Measurements from ENCODE around the gene VASH2. TPM values are rescaled to one million over a fixed set of nuclear protein-coding genes. Genes with fewer than 3 reads are reported as not detected.

Gene VASH2
- total and polyA plus RNA-seq, 2 of the 8 experiments (the other 6 are each of a cell fraction or from before 2014, with no cell fraction given) = 44.0 to 187 TPM

DNA sequence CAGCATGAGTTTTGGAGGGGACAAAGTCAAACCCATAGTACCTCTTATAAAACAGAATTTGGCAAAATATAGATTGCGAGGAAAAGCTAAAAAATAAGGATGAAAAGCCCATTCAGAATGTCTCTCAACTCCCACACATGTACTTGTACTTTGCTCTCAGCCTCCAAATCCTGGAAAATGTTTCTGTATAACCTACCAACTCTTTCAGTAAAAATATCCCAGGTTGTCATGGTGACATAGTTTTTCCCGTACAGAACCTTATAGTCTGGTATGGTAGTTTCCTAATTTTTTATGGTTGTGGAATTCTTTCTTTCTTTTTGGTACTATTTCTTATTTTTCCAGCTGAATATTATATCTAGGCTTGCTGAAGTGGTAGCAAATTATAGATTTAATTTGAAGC is 85.2 kb downstream of the VASH2 start:
- Histone ChIP-seq H3K4ac (replicated peaks; ENCODE audit: insufficient read length, low read depth, low read length) (no peak overlapping the region), H3K27ac (ENCODE audit: low read depth, low read length) (no peak overlapping the region), H2BK20ac (ENCODE audit: low read length) (no peak overlapping the region), H3K23ac (ENCODE audit: insufficient read length) (no peak overlapping the region), H3K14ac (ENCODE audit: insufficient read length) (no peak overlapping the region), H2BK5ac (ENCODE audit: low read depth, low read length) (no peak overlapping the region), H4K20me1 (replicated peaks in 1 of 2; ENCODE audit: control insufficient read depth in 1 of 2, insufficient read depth in 2 of 2, low read length in 2 of 2) (no peaks in the 10 kb centered on the region), H4K8ac (ENCODE audit: extremely low read depth, insufficient read depth, low read length) (no peak overlapping the region), H2AK5ac (ENCODE audit: low read depth, low read length) (no peak overlapping the region), H3K4me2 (ENCODE audit: insufficient read depth in 1 of 2, low read depth in 2 of 2, low read length in 2 of 2) (no peak overlapping the region), H3K23me2 (ENCODE audit: low read depth, low read length) (no peaks in the 10 kb centered on the region), H3K4me1 (replicated peaks in 1 of 4; ENCODE audit: control insufficient read depth in 3 of 4, insufficient read depth in 4 of 4, low read length in 3 of 4) (no peaks in the 10 kb centered on the region), H2AFZ (ENCODE audit: low read length) (no peak overlapping the region), H3K79me1 (ENCODE audit: low read depth, low read length) (no peaks in the 10 kb centered on the region), H4K91ac (replicated peaks; ENCODE audit: insufficient read length, low read length) (no peak overlapping the region), H3K9me3 (ENCODE audit: insufficient read depth in 2 of 2, low read depth in 1 of 2, low read length in 1 of 2) (no peaks in the 10 kb centered on the region), H3K27me3 (replicated peaks in 1 of 4; ENCODE audit: control insufficient read depth in 3 of 4, extremely low read depth in 1 of 4, insufficient read depth in 3 of 4, low read length in 3 of 4) (no peaks in the 10 kb centered on the region), H3K36me3 (ENCODE audit: control insufficient read depth in 2 of 4, insufficient read depth in 4 of 4, low read length in 3 of 4) (no peaks in the 10 kb centered on the region), H3K56ac (replicated peaks; ENCODE audit: insufficient read length, low read depth, low read length) (no peak overlapping the region), H3K79me2 (ENCODE audit: control insufficient read depth in 1 of 2, insufficient read depth in 2 of 2, low read length in 2 of 2) (no peaks in the 10 kb centered on the region), H3K4me3 (ENCODE audit: extremely low read depth in 1 of 4, insufficient read depth in 2 of 4, low read depth in 3 of 4, low read length in 4 of 4) (no peak overlapping the region), H3K9ac (replicated peaks in 1 of 4; ENCODE audit: extremely low read depth in 1 of 4, low read depth in 3 of 4, low read length in 3 of 4) (no peak overlapping the region), H2BK15ac (ENCODE audit: low read length) (no peak overlapping the region), H3K18ac (ENCODE audit: extremely low read depth, low read length) (no peak overlapping the region), H2BK120ac (replicated peaks; ENCODE audit: low read depth, low read length) (no peak overlapping the region), H4K5ac (ENCODE audit: insufficient read length, low read depth, low read length) (no peak overlapping the region), H2BK12ac (ENCODE audit: low read depth, low read length) (no peak overlapping the region)
- ChIA-PET CTCF (ENCODE audit: partially characterized antibody) (interaction anchor here (0.8 kb wide), 1 partner anchor 9 kb away, joined by 3 read pairs; no protein-coding TSS in a partner anchor), POLR2A (ENCODE audit: partially characterized antibody) (interaction anchor here (0.6 kb wide), 1 partner anchor 518 kb away, joined by 3 read pairs; no protein-coding TSS in a partner anchor)
- TF ChIP-seq YY1 (IDR thresholded peaks at IDR 0.05; ENCODE audit: low read depth, low read length) (no peak), CHD2 (IDR thresholded peaks at IDR 0.05; ENCODE audit: low read length) (no peak), SP4 (IDR thresholded peaks at IDR 0.05; ENCODE audit: low read length) (no peak), TBP (IDR thresholded peaks at IDR 0.05; ENCODE audit: low read depth, low read length) (no peak), CHD1 (IDR thresholded peaks at IDR 0.05; ENCODE audit: low read depth, low read length) (no peak), EP300 (IDR thresholded peaks at IDR 0.05; ENCODE audit: borderline replicate concordance in 1 of 2, low read depth in 2 of 2, low read length in 2 of 2) (no peak), JUN (IDR thresholded peaks at IDR 0.05; ENCODE audit: low read depth, low read length) (no peak), KDM5A (IDR thresholded peaks at IDR 0.05; ENCODE audit: low read length) (no peak), RNF2 (IDR thresholded peaks at IDR 0.05; ENCODE audit: borderline replicate concordance, low read depth, low read length, missing control alignments, poor library complexity, severe bottlenecking) (no peak), FOSL1 (IDR thresholded peaks at IDR 0.05; ENCODE audit: insufficient read depth, low read depth, low read length) (no peak), GABPA (IDR thresholded peaks at IDR 0.05; ENCODE audit: borderline replicate concordance, insufficient read depth, low read length) (no peak), GTF2F1 (IDR thresholded peaks at IDR 0.05; ENCODE audit: borderline replicate concordance, low read depth, low read length) (no peak)
- TF ChIP-seq, protein P1, sequence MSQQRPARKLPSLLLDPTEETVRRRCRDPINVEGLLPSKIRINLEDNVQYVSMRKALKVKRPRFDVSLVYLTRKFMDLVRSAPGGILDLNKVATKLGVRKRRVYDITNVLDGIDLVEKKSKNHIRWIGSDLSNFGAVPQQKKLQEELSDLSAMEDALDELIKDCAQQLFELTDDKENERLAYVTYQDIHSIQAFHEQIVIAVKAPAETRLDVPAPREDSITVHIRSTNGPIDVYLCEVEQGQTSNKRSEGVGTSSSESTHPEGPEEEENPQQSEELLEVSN (IDR thresholded peaks at IDR 0.05) = no peak
- 90% methylated on average over 2 of the region's 2 CpGs; no CpG with 5 or more reads in 1 of the 2 experiments for WGBS, 2 experiments (ENCODE audit: extremely low coverage in 1 of 2, insufficient coverage in 1 of 2, insufficient read length in 1 of 2, insufficient replicate concordance in 2 of 2, low coverage in 1 of 2, low lambda C conversion rate in 2 of 2, missing lambda C conversion rate in 1 of 2)
- FAIRE-seq = no peak
- DNase-seq (ENCODE audit: low read depth in 1 of 2, low spot score in 2 of 2) = no peak
